Measurements from ENCODE around the gene FAM168A. TPM values are rescaled to one million over a fixed set of nuclear protein-coding genes. Genes with fewer than 3 reads are reported as not detected.

Gene FAM168A
- total RNA-seq, 1 experiment from 2014 or later = 21.1 TPM

DNA sequence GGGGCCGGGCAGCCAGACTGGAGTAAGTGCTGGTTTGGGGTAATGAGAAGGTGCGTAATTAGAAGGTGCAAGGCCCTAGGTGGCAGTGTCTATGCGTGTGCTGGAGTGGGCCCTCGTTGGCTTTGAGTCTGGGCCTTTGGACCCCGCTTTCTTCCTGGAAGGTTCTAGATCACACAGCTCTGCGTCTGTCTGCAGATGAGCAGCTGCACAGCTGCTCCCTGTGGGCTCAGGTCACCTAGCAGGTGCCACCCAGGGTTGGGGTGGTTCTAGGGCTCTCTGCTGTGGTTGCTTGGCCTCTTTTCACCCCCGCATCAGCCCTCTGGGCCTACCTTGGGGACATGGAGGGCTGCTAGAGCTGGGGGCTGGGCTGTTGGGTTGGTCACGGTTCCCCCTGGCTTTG is 211.4 kb downstream of the FAM168A start:
- Histone ChIP-seq H3K79me2 (ENCODE audit: insufficient read depth, low read length) (no peaks in the 10 kb centered on the region), H3K27ac (ENCODE audit: insufficient read length, low read depth, low read length) (no peak overlapping the region)
- TF ChIP-seq, protein P1, sequence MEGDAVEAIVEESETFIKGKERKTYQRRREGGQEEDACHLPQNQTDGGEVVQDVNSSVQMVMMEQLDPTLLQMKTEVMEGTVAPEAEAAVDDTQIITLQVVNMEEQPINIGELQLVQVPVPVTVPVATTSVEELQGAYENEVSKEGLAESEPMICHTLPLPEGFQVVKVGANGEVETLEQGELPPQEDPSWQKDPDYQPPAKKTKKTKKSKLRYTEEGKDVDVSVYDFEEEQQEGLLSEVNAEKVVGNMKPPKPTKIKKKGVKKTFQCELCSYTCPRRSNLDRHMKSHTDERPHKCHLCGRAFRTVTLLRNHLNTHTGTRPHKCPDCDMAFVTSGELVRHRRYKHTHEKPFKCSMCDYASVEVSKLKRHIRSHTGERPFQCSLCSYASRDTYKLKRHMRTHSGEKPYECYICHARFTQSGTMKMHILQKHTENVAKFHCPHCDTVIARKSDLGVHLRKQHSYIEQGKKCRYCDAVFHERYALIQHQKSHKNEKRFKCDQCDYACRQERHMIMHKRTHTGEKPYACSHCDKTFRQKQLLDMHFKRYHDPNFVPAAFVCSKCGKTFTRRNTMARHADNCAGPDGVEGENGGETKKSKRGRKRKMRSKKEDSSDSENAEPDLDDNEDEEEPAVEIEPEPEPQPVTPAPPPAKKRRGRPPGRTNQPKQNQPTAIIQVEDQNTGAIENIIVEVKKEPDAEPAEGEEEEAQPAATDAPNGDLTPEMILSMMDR (conservative IDR thresholded peaks at IDR 0.05) = no peak

More for the DNA sequence above, 211.4 kb downstream of the FAM168A start:
- Histone ChIP-seq H3K4ac (ENCODE audit: low read depth, low read length) (no peak overlapping the region), H3K4me1 (ENCODE audit: insufficient read depth, low read length) (no peaks in the 10 kb centered on the region), H3K27me3 (ENCODE audit: insufficient read depth, low read length) (no peaks in the 10 kb centered on the region), H2AK5ac (ENCODE audit: insufficient read length, low read length) (no peak overlapping the region), H3K9me3 (ENCODE audit: control insufficient read depth, low read depth, low read length) (no peaks in the 10 kb centered on the region), H2AFZ (ENCODE audit: low read length) (no peak overlapping the region), H3K4me2 (ENCODE audit: insufficient read depth, insufficient read length, low read length) (no peak overlapping the region), H3K23ac (ENCODE audit: insufficient read length, low read depth, low read length) (no peak overlapping the region), H3K79me1 (ENCODE audit: insufficient read depth, low read depth, low read length, poor library complexity, severe bottlenecking) (no peaks in the 10 kb centered on the region), H3T11ph (ENCODE audit: low read length) (no peak overlapping the region), H2BK12ac (ENCODE audit: insufficient read length, low read depth, low read length) (no peak overlapping the region), H2BK5ac (ENCODE audit: insufficient read length, low read length) (no peak overlapping the region), H4K8ac (replicated peaks; ENCODE audit: insufficient read length, low read depth, low read length) (no peak overlapping the region), H3K9ac (ENCODE audit: extremely low read depth, insufficient read length, low read length) (no peak overlapping the region), H3K23me2 (ENCODE audit: insufficient read length, low read depth, low read length, poor library complexity, severe bottlenecking) (no peaks in the 10 kb centered on the region), H4K91ac (ENCODE audit: insufficient read length, low read depth, low read length) (no peak overlapping the region), H4K5ac (ENCODE audit: insufficient read length, low read depth, low read length) (no peak overlapping the region), H3K56ac (ENCODE audit: insufficient read length, low read depth, low read length) (no peak overlapping the region), H3K18ac (ENCODE audit: insufficient read length, low read depth, low read length) (no peak overlapping the region), H2BK15ac (ENCODE audit: low read depth, low read length) (no peak overlapping the region), H3K14ac (ENCODE audit: insufficient read depth, low read length) (no peak overlapping the region), H4K20me1 (ENCODE audit: control insufficient read depth, insufficient read depth, insufficient read length) (no peaks in the 10 kb centered on the region), H2BK120ac (ENCODE audit: low read depth, low read length, poor library complexity, severe bottlenecking) (no peak overlapping the region), H2BK20ac (ENCODE audit: low read depth, low read length, poor library complexity, severe bottlenecking) (no peak overlapping the region)
- H3K4me3 Mint-ChIP-seq = no peak overlapping the region
- WGBS (ENCODE audit: extremely low coverage, insufficient read length, low lambda C conversion rate) = no CpG with 5 or more reads among the region's 8 CpGs
- H3K4me1 Mint-ChIP-seq = peaks cover 31 to 47% of the 10 kb centered on the region in 2 experiments
- H3K27me3 Mint-ChIP-seq (ENCODE audit: low read depth) = no peaks in the 10 kb centered on the region; the same call in 1 of the 2 replicates
- H3K9me3 Mint-ChIP-seq = no peaks in the 10 kb centered on the region
- H3K27ac Mint-ChIP-seq = peak overlapping the region in 2 of 3 experiments; percentile 73 to 77; a peak in 3 of 7 replicates
- H3K36me3 Mint-ChIP-seq (ENCODE audit: insufficient read depth in 1 of 3, low read depth in 3 of 3) = peaks cover 0 to 2% (median 0%) of the 10 kb centered on the region in 3 experiments; a peak in 2 of 7 replicates
- DNase-seq = no peak
